ENCODE results near the gene TMEM205.

- no peak for TF ChIP-seq POLR2A (IDR thresholded peaks at IDR 0.05)
- TF ChIP-seq CTCF (IDR thresholded peaks at IDR 0.05), result no peak
Observed at GRCh38 chr19:11296264-11296663, 49.8 kb downstream of the TMEM205 start.
